Parathyroid adenoma (tissue), 2 donors: Measurements from ENCODE around the gene CSPG5.

Experiments used
- H2AFZ ChIP-seq: fragments of 300-600 bp; sonication (generic); one replicate; pipeline ENCODE4 v1.7.0; 2017; ENCODE audit warnings: antibody characterized with exemption, mild to moderate bottlenecking
- H3K27ac ChIP-seq: fragments of 300-600 bp; sonication (generic); one replicate; pipeline ENCODE4 v1.7.0; 2017
- H3K27me3 ChIP-seq: fragments of 300-600 bp; sonication (generic); one replicate; pipeline ENCODE4 v1.7.0; 2017; ENCODE audit warnings: low read length; ENCODE audit not compliant: control insufficient read depth, insufficient read depth
- H3K36me3 ChIP-seq: fragments of 300-600 bp; sonication (generic); one replicate; pipeline ENCODE4 v1.7.0; 2017; ENCODE audit warnings: low read length; ENCODE audit not compliant: control insufficient read depth, insufficient read depth
- H3K4me1 ChIP-seq: fragments of 300-600 bp; sonication (generic); one replicate; pipeline ENCODE4 v1.7.0; 2017; ENCODE audit warnings: control low read depth
- H3K4me2 ChIP-seq: fragments of 300-600 bp; sonication (generic); one replicate; pipeline ENCODE4 v1.7.0; 2017; ENCODE audit warnings: low read length
- H3K4me3 ChIP-seq: fragments of 300-600 bp; sonication (generic); one replicate; pipeline ENCODE4 v1.7.0; 2017; ENCODE audit warnings: low read depth, low read length
- H3K79me2 ChIP-seq: fragments of 300-600 bp; sonication (generic); one replicate; pipeline ENCODE4 v1.7.0; 2017; ENCODE audit warnings: control low read depth
- H3K9ac ChIP-seq: fragments of 300-600 bp; sonication (generic); one replicate; pipeline ENCODE4 v1.7.0; 2017; ENCODE audit warnings: mild to moderate bottlenecking
- H3K9me3 ChIP-seq: fragments of 300-600 bp; sonication (generic); one replicate; pipeline ENCODE4 v1.7.0; 2017; ENCODE audit warnings: low read length; ENCODE audit not compliant: control insufficient read depth
- TF ChIP-seq, protein P1 (sequence below): fragments of 300-600 bp; sonication (generic); IDR thresholded peaks from one replicate; pipeline ENCODE4 v1.7.0; 2017; ENCODE audit warnings: antibody characterized with exemption, mild to moderate bottlenecking
- donor health status: primary hyperparathyroidism.

The CSPG5 gene

DNA sequence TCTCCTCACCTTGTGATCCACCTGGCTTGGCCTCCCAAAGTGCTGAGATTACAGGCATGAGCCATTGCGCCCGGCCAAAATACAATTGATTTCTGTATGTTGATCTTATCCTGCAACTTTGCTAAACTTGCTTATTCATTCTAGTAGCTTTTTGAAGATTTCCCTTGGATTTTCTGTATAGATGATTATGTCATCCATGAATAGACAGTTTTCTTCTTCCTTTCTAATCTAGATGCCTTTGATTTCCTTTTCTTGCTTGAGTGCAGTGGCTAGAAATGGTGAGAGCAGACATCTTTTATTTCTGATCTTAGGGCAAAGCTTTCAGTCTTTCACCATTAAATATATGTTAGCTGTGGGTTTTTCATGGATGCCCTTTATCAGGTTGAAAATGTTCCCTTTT lies 60.7 kb downstream of the CSPG5 start:
- H3K9ac ChIP-seq, result no peak overlapping the region
- H3K4me2 ChIP-seq, result no peak overlapping the region
- no peak overlapping the region for H3K27ac ChIP-seq
- H3K4me3 ChIP-seq, result no peak overlapping the region
- H3K79me2 ChIP-seq, result no peaks in the 10 kb centered on the region
- no peaks in the 10 kb centered on the region for H3K36me3 ChIP-seq
- TF ChIP-seq, protein P1, sequence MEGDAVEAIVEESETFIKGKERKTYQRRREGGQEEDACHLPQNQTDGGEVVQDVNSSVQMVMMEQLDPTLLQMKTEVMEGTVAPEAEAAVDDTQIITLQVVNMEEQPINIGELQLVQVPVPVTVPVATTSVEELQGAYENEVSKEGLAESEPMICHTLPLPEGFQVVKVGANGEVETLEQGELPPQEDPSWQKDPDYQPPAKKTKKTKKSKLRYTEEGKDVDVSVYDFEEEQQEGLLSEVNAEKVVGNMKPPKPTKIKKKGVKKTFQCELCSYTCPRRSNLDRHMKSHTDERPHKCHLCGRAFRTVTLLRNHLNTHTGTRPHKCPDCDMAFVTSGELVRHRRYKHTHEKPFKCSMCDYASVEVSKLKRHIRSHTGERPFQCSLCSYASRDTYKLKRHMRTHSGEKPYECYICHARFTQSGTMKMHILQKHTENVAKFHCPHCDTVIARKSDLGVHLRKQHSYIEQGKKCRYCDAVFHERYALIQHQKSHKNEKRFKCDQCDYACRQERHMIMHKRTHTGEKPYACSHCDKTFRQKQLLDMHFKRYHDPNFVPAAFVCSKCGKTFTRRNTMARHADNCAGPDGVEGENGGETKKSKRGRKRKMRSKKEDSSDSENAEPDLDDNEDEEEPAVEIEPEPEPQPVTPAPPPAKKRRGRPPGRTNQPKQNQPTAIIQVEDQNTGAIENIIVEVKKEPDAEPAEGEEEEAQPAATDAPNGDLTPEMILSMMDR, result no peak
- H3K9me3 ChIP-seq, result no peaks in the 10 kb centered on the region
- no peaks in the 10 kb centered on the region for H3K4me1 ChIP-seq
- H3K27me3 ChIP-seq, result no peaks in the 10 kb centered on the region
- no peak overlapping the region for H2AFZ ChIP-seq

DNA sequence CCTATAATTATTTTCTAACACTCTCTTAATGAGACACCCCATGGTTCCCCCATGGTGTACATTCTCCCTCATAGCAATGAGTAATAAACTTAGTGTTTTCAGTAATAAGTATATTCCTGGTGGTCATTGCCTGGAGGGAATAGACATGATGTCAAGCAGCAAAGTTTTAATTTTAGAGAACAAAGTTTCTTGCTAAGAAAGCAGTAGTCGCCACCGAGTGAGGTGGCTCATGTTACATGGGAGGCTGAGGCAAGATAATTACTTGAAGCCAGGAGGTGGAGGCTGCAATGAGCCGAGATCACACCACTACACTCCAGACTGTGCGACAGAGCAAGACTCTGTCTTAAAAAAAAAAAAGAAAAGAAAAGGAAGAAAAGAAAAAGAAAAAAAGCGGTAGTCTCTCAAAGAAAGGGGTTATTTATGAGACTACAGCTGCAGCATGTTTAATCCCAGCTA lies 62.8 kb downstream of the CSPG5 start:
- H3K4me1 ChIP-seq, result no peaks in the 10 kb centered on the region
- TF ChIP-seq, protein P1, result no peak
- no peak overlapping the region for H3K9ac ChIP-seq
- H3K27ac ChIP-seq, result no peak overlapping the region
- no peak overlapping the region for H3K4me3 ChIP-seq
- no peak overlapping the region for H3K4me2 ChIP-seq
- H3K9me3 ChIP-seq, result no peaks in the 10 kb centered on the region
- H2AFZ ChIP-seq, result peak overlapping the region; percentile 58
- no peaks in the 10 kb centered on the region for H3K36me3 ChIP-seq
- no peaks in the 10 kb centered on the region for H3K79me2 ChIP-seq
- H3K27me3 ChIP-seq, result no peaks in the 10 kb centered on the region

DNA sequence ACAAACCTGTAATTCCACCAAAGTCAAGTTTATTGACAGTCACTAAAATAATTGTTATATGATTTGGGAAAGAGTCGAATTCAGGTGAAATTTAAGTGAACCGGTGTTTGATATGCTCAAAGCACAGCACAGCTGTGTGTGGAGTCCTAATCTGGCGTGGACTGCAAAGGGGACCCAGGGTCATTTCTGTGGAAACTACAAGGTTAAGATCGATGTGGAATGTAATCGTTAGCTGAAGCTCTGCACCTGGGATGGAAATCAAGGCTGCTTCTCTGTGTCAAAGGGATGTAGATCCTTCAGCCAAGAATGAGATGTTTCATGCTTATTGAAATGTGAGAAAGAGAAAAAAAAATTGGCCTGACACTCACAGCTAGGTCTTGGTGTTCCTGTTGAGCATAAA lies 63.6 kb downstream of the CSPG5 start:
- H3K27ac ChIP-seq, result peak overlapping the region; percentile 33
- H2AFZ ChIP-seq, result peak overlapping the region; percentile 58
- no peak overlapping the region for H3K9ac ChIP-seq
- H3K79me2 ChIP-seq, result no peaks in the 10 kb centered on the region
- H3K36me3 ChIP-seq, result no peaks in the 10 kb centered on the region
- TF ChIP-seq, protein P1, result no peak
- H3K9me3 ChIP-seq, result no peaks in the 10 kb centered on the region
- H3K4me2 ChIP-seq, result no peak overlapping the region
- no peak overlapping the region for H3K4me3 ChIP-seq
- no peaks in the 10 kb centered on the region for H3K27me3 ChIP-seq
- no peaks in the 10 kb centered on the region for H3K4me1 ChIP-seq

- TF ChIP-seq, protein P1, result peak; percentile 37
- Histone ChIP-seq H3K36me3 (no peaks in the 10 kb centered on the region), H3K27ac (peak within 1 kb of the TSS; percentile 95), H3K4me3 (peak within 1 kb of the TSS; percentile 99), H3K79me2 (no peaks in the 10 kb centered on the region), H3K4me2 (peak within 1 kb of the TSS; percentile 86), H2AFZ (peak within 1 kb of the TSS; percentile 96), H3K27me3 (no peaks in the 10 kb centered on the region), H3K9me3 (no peaks in the 10 kb centered on the region), H3K9ac (peak within 1 kb of the TSS; percentile 23), H3K4me1 (no peaks in the 10 kb centered on the region)
Observed at GRCh38 chr3:47513125-47513929, 65.3 kb downstream of the CSPG5 start, which contains the start of gene ELP6. Gene ELP6 (minus strand): TSS chr3:47513712. CDS start chr3:47513590, 122 bp downstream.
